GM18502 (cell line): ENCODE data around the gene DNASE2.
A peak's percentile ranks its signal among the peaks of the same experiment; 100 is the strongest.
"Not testable (repeated sequence)": the region's sequence is repeated elsewhere in the genome, so short reads cannot be mapped to it uniquely, and the experiment has no call there.

Source experiments
- ATAC-seq: cut with Tn5 transposase; IDR thresholded peaks from one replicate; pipeline ENCODE4 v1.9.1; 2021; ENCODE audit warnings: mild to moderate bottlenecking; ENCODE audit not compliant: unreplicated experiment, poor library complexity

The DNASE2 gene

GRCh38 chr19:12881172-12881808, at the start of gene DNASE2:
TSS of gene DNASE2 (minus strand) at chr19:12881449. CDS start at chr19:12881375, 74 bp downstream.
- peak; percentile 78 for ATAC-seq

GRCh38 chr19:12930002-12930645, 48.9 kb upstream of the DNASE2 start:
- ATAC-seq = no peak

GRCh38 chr19:12924621-12925310, 43.5 kb upstream of the DNASE2 start:
- no peak for ATAC-seq

- ATAC-seq = no peak
Measured at GRCh38 chr19:12922959-12923358, 41.7 kb upstream of the DNASE2 start.

- no peak for ATAC-seq
Measured at GRCh38 chr19:12921047-12921446, 39.8 kb upstream of the DNASE2 start.

- ATAC-seq = no peak
Measured at GRCh38 chr19:12918253-12918652, 37.0 kb upstream of the DNASE2 start.

GRCh38 chr19:12915860-12916259, 34.6 kb upstream of the DNASE2 start:
- not testable (repeated sequence) for ATAC-seq

GRCh38 chr19:12913851-12914690, 32.8 kb upstream of the DNASE2 start:
- no peak for ATAC-seq

GRCh38 chr19:12913011-12913561, 31.8 kb upstream of the DNASE2 start:
- ATAC-seq = no peak

- no peak for ATAC-seq
Measured at GRCh38 chr19:12912571-12912970, 31.3 kb upstream of the DNASE2 start.

- no peak for ATAC-seq
Measured at GRCh38 chr19:12907166-12907565, 25.9 kb upstream of the DNASE2 start.

- ATAC-seq = peak; percentile 63
Measured at GRCh38 chr19:12899891-12900518, 18.8 kb upstream of the DNASE2 start.

- ATAC-seq = no peak
Measured at GRCh38 chr19:12896460-12896859, 15.2 kb upstream of the DNASE2 start.

- no peak for ATAC-seq
Measured at GRCh38 chr19:12893582-12893981, 12.3 kb upstream of the DNASE2 start.

GRCh38 chr19:12891553-12892021, 10.3 kb upstream of the DNASE2 start:
- no peak for ATAC-seq

- ATAC-seq = peak; percentile 90
Measured at GRCh38 chr19:12890787-12891552, 9.7 kb upstream of the DNASE2 start, which contains the start of gene GCDH. TSS of gene GCDH (plus strand) at chr19:12891160. CDS start at chr19:12891305, 145 bp downstream.

- ATAC-seq = not testable (repeated sequence)
Measured at GRCh38 chr19:12890299-12890786, 9.1 kb upstream of the DNASE2 start.

- no peak for ATAC-seq
Measured at GRCh38 chr19:12888006-12888603, 6.9 kb upstream of the DNASE2 start.
